Trophoblast cell (in vitro differentiated cells and primary cell): ENCODE measurements around the gene GNG5. TPM values are rescaled to one million over a fixed set of nuclear protein-coding genes. Genes with fewer than 3 reads are reported as not detected.

Experiments
- DNase-seq, 2 donors: peaks; one replicate each; pipeline ENCODE4 v3.0.0-alpha.2; 2016
- H2AFZ ChIP-seq: 2 replicates; pipeline ENCODE4 v1.6.1; 2013; ENCODE audit warnings: low read length, moderate library complexity, mild to moderate bottlenecking; ENCODE audit not compliant: insufficient read depth, poor library complexity
- H2AK5ac ChIP-seq: 2 replicates; pipeline ENCODE4 v1.6.1; 2013; ENCODE audit warnings: mild to moderate bottlenecking, low read length
- H2BK120ac ChIP-seq: 2 replicates; pipeline ENCODE4 v1.6.1; 2013; ENCODE audit warnings: low read length, mild to moderate bottlenecking, moderate library complexity; ENCODE audit not compliant: insufficient read depth, poor library complexity
- H2BK12ac ChIP-seq: 2 replicates; pipeline ENCODE4 v1.6.1; 2013; ENCODE audit warnings: mild to moderate bottlenecking, low read length, moderate library complexity
- H2BK5ac ChIP-seq: 2 replicates; pipeline ENCODE4 v1.6.1; 2013; ENCODE audit warnings: low read length, low read depth, moderate library complexity, mild to moderate bottlenecking; ENCODE audit not compliant: poor library complexity
- H3K14ac ChIP-seq: 2 replicates; pipeline ENCODE4 v1.6.1; 2013; ENCODE audit warnings: mild to moderate bottlenecking, low read length
- H3K18ac ChIP-seq: 2 replicates; pipeline ENCODE4 v1.6.1; 2013; ENCODE audit warnings: mild to moderate bottlenecking, low read length
- H3K23ac ChIP-seq: 2 replicates; pipeline ENCODE4 v1.6.1; 2013; ENCODE audit warnings: low read length
- H3K27ac ChIP-seq: 2 replicates; pipeline ENCODE4 v1.5.1; 2013; ENCODE audit warnings: low read depth, mild to moderate bottlenecking, inconsistent platforms, low read length, moderate library complexity
- H3K27me3 ChIP-seq: 2 replicates; pipeline ENCODE4 v1.6.1; 2013; ENCODE audit warnings: inconsistent platforms, mild to moderate bottlenecking, low read length, moderate library complexity; ENCODE audit not compliant: insufficient read depth
- H3K36me3 ChIP-seq, 2 experiments: 1 replicate in 1 of 2; 2 replicates in 1 of 2; pipeline ENCODE4 v1.6.1; 2013; ENCODE audit warnings: low read length in 2 of 2, mild to moderate bottlenecking in 2 of 2, moderate library complexity in 1 of 2; ENCODE audit not compliant: insufficient read depth in 2 of 2, control insufficient read depth in 1 of 2
- H3K4ac ChIP-seq: 2 replicates; pipeline ENCODE4 v1.6.1; 2013; ENCODE audit warnings: low read depth, mild to moderate bottlenecking, low read length, moderate library complexity
- H3K4me1 ChIP-seq, 2 experiments: 1 replicate in 1 of 2; 2 replicates in 1 of 2; pipeline ENCODE4 v1.6.1; 2013; ENCODE audit warnings: low read length in 2 of 2, mild to moderate bottlenecking in 2 of 2, moderate library complexity in 1 of 2; ENCODE audit not compliant: insufficient read depth in 2 of 2, control insufficient read depth in 1 of 2
- H3K4me2 ChIP-seq: 2 replicates; pipeline ENCODE4 v1.6.1; 2013; ENCODE audit warnings: inconsistent platforms, mild to moderate bottlenecking, low read length, moderate library complexity
- H3K4me3 ChIP-seq: 2 replicates; pipeline ENCODE4 v1.5.1; 2013; ENCODE audit warnings: mild to moderate bottlenecking, low read depth, low read length, inconsistent platforms
- H3K79me1 ChIP-seq: one replicate; pipeline ENCODE4 v1.6.1; 2013; ENCODE audit warnings: low read length
- H3K79me2 ChIP-seq: 2 replicates; pipeline ENCODE4 v1.6.1; 2013; ENCODE audit warnings: low read length, mild to moderate bottlenecking; ENCODE audit not compliant: control insufficient read depth, insufficient read depth, poor library complexity
- H3K9ac ChIP-seq: 2 replicates; pipeline ENCODE4 v1.6.1; 2013; ENCODE audit warnings: mild to moderate bottlenecking, low read length
- H3K9me3 ChIP-seq: 2 replicates; pipeline ENCODE4 v1.6.1; 2013; ENCODE audit warnings: low read depth, mild to moderate bottlenecking, control low read depth, inconsistent platforms, low read length; ENCODE audit not compliant: insufficient read depth
- H4K12ac ChIP-seq: 2 replicates; pipeline ENCODE4 v1.6.1; 2013; ENCODE audit warnings: low read depth, mild to moderate bottlenecking, low read length, moderate library complexity
- H4K8ac ChIP-seq: 2 replicates; pipeline ENCODE4 v1.6.1; 2013; ENCODE audit warnings: low read depth, mild to moderate bottlenecking, low read length, moderate library complexity
- H4K91ac ChIP-seq: one replicate; pipeline ENCODE4 v1.6.1; 2013; ENCODE audit warnings: low read depth, mild to moderate bottlenecking, low read length, moderate library complexity
- WGBS: extraction: QIAGEN DNeasy Blood & Tissue Kit; methylation state at CpG from one replicate; pipeline ENCODE4 v1.1.7; 2013; ENCODE audit warnings: missing lambda C conversion rate; ENCODE audit not compliant: insufficient read length, insufficient coverage; ENCODE audit errors: extremely low coverage; 5-methylcytosine and 5-hydroxymethylcytosine counted together
- polyA plus RNA-seq: library from polyadenylated mRNA; stranded (reverse); fragments of 200-250 nt; gene quantifications from 2 replicates; pipeline ENCODE4 v1.2.3, GENCODE V29; 2013

GNG5 gene
- 411 and 423 TPM in 2 replicates for polyA plus RNA-seq

DNA sequence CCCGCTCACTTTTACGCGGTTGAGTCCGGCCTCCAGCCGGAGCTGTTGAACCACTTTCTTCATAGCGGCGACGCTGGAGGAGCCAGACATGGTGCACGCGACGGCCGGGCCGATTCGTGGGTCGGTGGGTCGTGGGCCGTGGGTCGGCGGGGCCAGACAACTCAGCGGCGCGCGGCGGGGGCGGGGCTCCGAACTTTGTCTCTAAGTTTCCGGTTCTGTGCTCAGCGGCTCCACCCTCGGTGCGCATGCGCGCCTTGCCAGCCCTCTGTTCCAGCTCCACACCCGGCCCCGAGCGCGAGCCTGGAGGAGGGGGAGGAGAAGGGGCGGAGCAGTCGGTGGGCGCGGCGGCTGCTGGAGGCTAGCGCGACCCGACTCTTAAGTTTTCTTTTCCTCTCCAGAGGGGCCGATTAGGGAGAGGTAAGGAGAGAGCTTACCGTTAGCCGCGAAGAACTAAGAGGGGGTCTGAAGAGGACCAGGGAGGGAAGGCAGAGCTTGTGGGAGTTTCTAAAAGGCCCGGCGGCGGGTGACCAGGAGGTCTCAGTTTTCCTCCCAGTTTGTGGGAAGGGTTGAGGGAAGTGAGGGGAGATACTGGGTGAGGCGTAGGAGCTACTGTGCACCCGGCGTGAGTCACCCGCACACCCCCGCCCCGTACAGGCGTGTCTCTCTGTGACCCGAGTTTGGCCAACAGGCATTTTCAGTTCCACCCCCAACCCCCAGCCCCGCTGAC lies at the start of gene GNG5, which contains the start of gene SPATA1:
Gene GNG5, minus strand, starts transcription at position 580 of the 727 bp plus-strand sequence. Its CDS starts 490 bp downstream, at position 90.
Gene SPATA1, plus strand, starts transcription at position 385 of the 727 bp plus-strand sequence. CDS start 9,974 bp downstream, outside the sequence.
- peak within 1 kb of the TSS; percentile 83 for H3K23ac ChIP-seq
- H3K9ac ChIP-seq: peak within 1 kb of the TSS; percentile 99
- H2BK12ac ChIP-seq: peak within 1 kb of the TSS; percentile 12
- H3K79me1 ChIP-seq: peaks cover 14% of the 10 kb centered on the region
- H3K18ac ChIP-seq: peak within 1 kb of the TSS; percentile 95
- H4K12ac ChIP-seq: peak within 1 kb of the TSS; percentile 95
- H3K4ac ChIP-seq: peak within 1 kb of the TSS; percentile 99
- WGBS: no CpG with 5 or more reads among the region's 60 CpGs
- H2BK120ac ChIP-seq: peak within 1 kb of the TSS; percentile 92
- peak within 1 kb of the TSS; percentile 81 for H2AK5ac ChIP-seq
- DNase-seq: peak; percentile 98 to 99
- peak within 1 kb of the TSS; percentile 97 for H3K4me3 ChIP-seq
- H3K9me3 ChIP-seq: no peaks in the 10 kb centered on the region
- peaks cover 9% of the 10 kb centered on the region for H3K79me2 ChIP-seq
- peak within 1 kb of the TSS; percentile 95 for H4K91ac ChIP-seq
- H4K8ac ChIP-seq: peak within 1 kb of the TSS; percentile 94
- peak within 1 kb of the TSS; percentile 97 for H3K27ac ChIP-seq
- peaks cover 4 to 7% of the 10 kb centered on the region in 2 experiments for H3K4me1 ChIP-seq
- peaks cover 0 to 3% of the 10 kb centered on the region in 2 experiments for H3K36me3 ChIP-seq
- peak within 1 kb of the TSS; percentile 89 for H3K4me2 ChIP-seq
- peak within 1 kb of the TSS; percentile 99 for H3K14ac ChIP-seq
- no peaks in the 10 kb centered on the region for H3K27me3 ChIP-seq
- H2BK5ac ChIP-seq: peak within 1 kb of the TSS; percentile 98
- H2AFZ ChIP-seq: peak within 1 kb of the TSS; percentile 63

- no peak overlapping the region for H2AK5ac ChIP-seq
- no peak for DNase-seq
- no peak overlapping the region for H4K8ac ChIP-seq
- no peak overlapping the region for H3K27ac ChIP-seq
- no peak overlapping the region for H3K14ac ChIP-seq
- H3K4me3 ChIP-seq: no peak overlapping the region
- H3K9me3 ChIP-seq: no peaks in the 10 kb centered on the region
- no peak overlapping the region for H2BK5ac ChIP-seq
- H3K9ac ChIP-seq: no peak overlapping the region
- H3K23ac ChIP-seq: no peak overlapping the region
- no peak overlapping the region for H2BK120ac ChIP-seq
- H4K91ac ChIP-seq: no peak overlapping the region
- no peak overlapping the region for H3K4ac ChIP-seq
- no peaks in the 10 kb centered on the region for H3K27me3 ChIP-seq
- no peaks in the 10 kb centered on the region for H3K36me3 ChIP-seq
- no peak overlapping the region for H3K18ac ChIP-seq
- WGBS: no CpG with 5 or more reads among the region's 2 CpGs
- H3K4me2 ChIP-seq: no peak overlapping the region
- H2AFZ ChIP-seq: no peak overlapping the region
- no peaks in the 10 kb centered on the region for H3K79me1 ChIP-seq
- no peaks in the 10 kb centered on the region for H3K79me2 ChIP-seq
- no peaks in the 10 kb centered on the region for H3K4me1 ChIP-seq
- H4K12ac ChIP-seq: no peak overlapping the region
- no peak overlapping the region for H2BK12ac ChIP-seq
These were observed 44.4 kb upstream of the GNG5 start for GRCh38 chr1:84550826-84551225.

- Histone ChIP-seq H2BK120ac (no peak overlapping the region), H3K9me3 (no peaks in the 10 kb centered on the region), H3K18ac (no peak overlapping the region), H2AFZ (no peak overlapping the region), H3K9ac (no peak overlapping the region), H3K36me3 (peaks cover 0 to 2% of the 10 kb centered on the region in 2 experiments), H4K91ac (no peak overlapping the region), H3K27ac (no peak overlapping the region), H3K4me2 (no peak overlapping the region), H2BK5ac (no peak overlapping the region), H3K79me2 (no peaks in the 10 kb centered on the region), H3K4me1 (no peaks in the 10 kb centered on the region), H2AK5ac (no peak overlapping the region), H4K8ac (no peak overlapping the region), H3K79me1 (no peaks in the 10 kb centered on the region), H2BK12ac (no peak overlapping the region), H3K27me3 (no peaks in the 10 kb centered on the region), H4K12ac (no peak overlapping the region), H3K4me3 (no peak overlapping the region), H3K23ac (no peak overlapping the region), H3K14ac (no peak overlapping the region), H3K4ac (no peak overlapping the region)
- no peak for DNase-seq
- WGBS: no CpG with 5 or more reads among the region's 4 CpGs
These were observed 35.3 kb upstream of the GNG5 start for GRCh38 chr1:84541679-84542078.

DNA sequence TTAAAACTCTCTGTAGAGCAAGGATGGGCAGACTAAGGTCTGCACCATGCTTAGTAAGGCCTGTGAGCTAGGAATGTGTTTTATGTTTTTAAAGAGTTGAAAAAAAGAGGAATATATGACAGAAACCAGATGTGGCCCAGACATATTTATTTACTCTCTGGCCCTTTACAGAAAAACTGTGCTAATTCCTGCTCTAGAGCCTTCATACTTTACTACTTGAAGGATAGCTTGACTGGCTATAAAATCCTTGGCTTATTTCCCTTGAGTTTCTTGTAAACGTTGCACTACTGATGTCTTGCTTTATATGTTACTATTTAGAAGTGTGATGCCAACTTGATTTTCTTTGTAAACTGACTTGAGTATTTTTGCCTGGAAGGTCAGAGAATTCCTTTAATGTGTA lies 34.4 kb upstream of the GNG5 start:
- H3K9me3 ChIP-seq: no peaks in the 10 kb centered on the region
- no peak overlapping the region for H2AFZ ChIP-seq
- H4K12ac ChIP-seq: no peak overlapping the region
- H2AK5ac ChIP-seq: no peak overlapping the region
- no peak overlapping the region for H3K4ac ChIP-seq
- H4K8ac ChIP-seq: no peak overlapping the region
- H3K4me1 ChIP-seq: no peaks in the 10 kb centered on the region
- H3K23ac ChIP-seq: no peak overlapping the region
- no peak overlapping the region for H4K91ac ChIP-seq
- H3K27me3 ChIP-seq: no peaks in the 10 kb centered on the region
- no CpG with 5 or more reads among the region's 1 CpG for WGBS
- no peak overlapping the region for H2BK5ac ChIP-seq
- H3K9ac ChIP-seq: no peak overlapping the region
- H3K18ac ChIP-seq: no peak overlapping the region
- H3K4me3 ChIP-seq: no peak overlapping the region
- H3K79me1 ChIP-seq: no peaks in the 10 kb centered on the region
- H3K27ac ChIP-seq: no peak overlapping the region
- no peaks in the 10 kb centered on the region for H3K79me2 ChIP-seq
- H3K36me3 ChIP-seq: peaks cover 0 to 2% of the 10 kb centered on the region in 2 experiments
- H3K14ac ChIP-seq: no peak overlapping the region
- no peak for DNase-seq
- no peak overlapping the region for H2BK12ac ChIP-seq
- no peak overlapping the region for H2BK120ac ChIP-seq
- no peak overlapping the region for H3K4me2 ChIP-seq
